Keratinocyte (primary cell): Measurements from ENCODE around the gene USP34. TPM values are rescaled to one million over a fixed set of nuclear protein-coding genes. Genes with fewer than 3 reads are reported as not detected.

Source experiments
- DNase-seq: peaks from one replicate; pipeline ENCODE4 v3.0.0-alpha.2; 2011; ENCODE audit warnings: low read depth, missing footprints, low spot score
- FAIRE-seq: peaks from 2 replicates; lab custom pipeline; 2011; peaks lifted over from hg19 to GRCh38; lab: Jason Lieb, UNC
- H2AFZ ChIP-seq: 2 replicates; pipeline ENCODE4 v1.6.0; 2012; ENCODE audit warnings: low read length, control low read depth, inconsistent platforms; ENCODE audit not compliant: control insufficient read depth
- H3K27ac ChIP-seq: 2 replicates; pipeline ENCODE4 v1.5.1; 2011; ENCODE audit warnings: low read length; ENCODE audit not compliant: control insufficient read depth, insufficient read depth
- H3K27me3 ChIP-seq: 3 replicates; pipeline ENCODE4 v1.6.0; 2011; ENCODE audit warnings: low read length; ENCODE audit not compliant: control insufficient read depth, insufficient read depth; ENCODE audit errors: extremely low read depth
- H3K36me3 ChIP-seq, 2 experiments: 2 replicates in 1 of 2; 3 replicates in 1 of 2; pipeline ENCODE4 v1.5.1; 2011; ENCODE audit warnings: low read length in 2 of 2, mild to moderate bottlenecking in 1 of 2; ENCODE audit not compliant: control insufficient read depth in 2 of 2, insufficient read depth in 2 of 2; ENCODE audit errors: extremely low read depth in 1 of 2
- H3K4me1 ChIP-seq: 3 replicates; pipeline ENCODE4 v1.5.1; 2011; ENCODE audit warnings: low read length; ENCODE audit not compliant: control insufficient read depth, insufficient read depth; ENCODE audit errors: extremely low read depth
- H3K4me2 ChIP-seq: 3 replicates; pipeline ENCODE4 v1.6.0; 2011; ENCODE audit warnings: low read depth, low read length; ENCODE audit not compliant: control insufficient read depth, insufficient read depth; ENCODE audit errors: extremely low read depth
- H3K4me3 ChIP-seq, 3 experiments: fragments of 200-600 bp in 1 of 3; sonication (generic) in 1 of 3; 2 replicates in 2 of 3; 3 replicates in 1 of 3; pipeline ENCODE4 v1.5.1; 2011 to 2016; ENCODE audit warnings: low read length in 3 of 3, mild to moderate bottlenecking in 3 of 3, control low read depth in 2 of 3, inconsistent platforms in 1 of 3, low read depth in 1 of 3, mixed read lengths in 1 of 3, mixed run types in 1 of 3, moderate library complexity in 1 of 3; ENCODE audit not compliant: control insufficient read depth in 2 of 3, insufficient read depth in 2 of 3; ENCODE audit errors: extremely low read depth in 1 of 3
- H3K79me2 ChIP-seq: 2 replicates; pipeline ENCODE4 v1.6.0; 2012; ENCODE audit warnings: low read length; ENCODE audit not compliant: control insufficient read depth, insufficient read depth
- H3K9ac ChIP-seq: 3 replicates; pipeline ENCODE4 v1.6.0; 2011; ENCODE audit warnings: low read length; ENCODE audit not compliant: control insufficient read depth, insufficient read depth; ENCODE audit errors: extremely low read depth
- H3K9me1 ChIP-seq: 3 replicates; pipeline ENCODE4 v1.6.0; 2011; ENCODE audit warnings: low read length; ENCODE audit not compliant: control insufficient read depth, insufficient read depth; ENCODE audit errors: extremely low read depth
- H3K9me3 ChIP-seq: 2 replicates; pipeline ENCODE4 v1.5.1; 2012; ENCODE audit warnings: low read depth, low read length; ENCODE audit not compliant: control insufficient read depth
- H4K20me1 ChIP-seq: 3 replicates; pipeline ENCODE4 v1.6.0; 2011; ENCODE audit warnings: low read length; ENCODE audit not compliant: control insufficient read depth, insufficient read depth; ENCODE audit errors: extremely low read depth
- CTCF ChIP-seq, 3 experiments: IDR thresholded peaks in 1 of 3; conservative IDR thresholded peaks in 1 of 3; optimal IDR thresholded peaks in 1 of 3; 2 replicates in 2 of 3; 3 replicates in 1 of 3; pipeline versions ENCODE3 to v1.5.1; 2011; ENCODE audit warnings: low read length in 3 of 3, mild to moderate bottlenecking in 3 of 3, moderate library complexity in 2 of 3, control low read depth in 1 of 3, inconsistent platforms in 1 of 3; ENCODE audit not compliant: insufficient read depth in 2 of 3; ENCODE audit errors: extremely low read depth in 1 of 3
- EZH2 ChIP-seq: IDR thresholded peaks from one replicate; pipeline ENCODE4 v1.6.1; 2012; ENCODE audit warnings: inconsistent platforms, mild to moderate bottlenecking, low read length, moderate library complexity
- dilution Hi-C: fragments of 300-500 bp; cut with MboI; formaldehyde crosslinking; loops from one replicate; pipeline ENCODE4 v1.7.0; 2020; ENCODE audit warnings: low sequenced_read_pairs; ENCODE audit not compliant: extremely low pct_ligation_motif_present
- polyA plus RNA-seq, 5 experiments: library from polyadenylated mRNA; depleted of rRNA in 3 of 5; stranded (reverse) in 3 of 5; stranded (forward) in 1 of 5; unstranded in 1 of 5; fragments of >200 nt; gene quantifications; 1 replicate in 1 of 5; 2 replicates in 3 of 5; 3 replicates in 1 of 5; pipeline versions ENCODE4 v1.2.1 to v1.2.3, GENCODE V29; 2011 to 2012; ENCODE audit warnings: missing spikeins in 2 of 5, low read depth in 1 of 5, low replicate concordance in 1 of 5

The USP34 gene
- polyA plus RNA-seq, 1 donor (not counting 4 experiments of a cell fraction or from before 2014, with no cell fraction given) = 54.7 TPM

DNA sequence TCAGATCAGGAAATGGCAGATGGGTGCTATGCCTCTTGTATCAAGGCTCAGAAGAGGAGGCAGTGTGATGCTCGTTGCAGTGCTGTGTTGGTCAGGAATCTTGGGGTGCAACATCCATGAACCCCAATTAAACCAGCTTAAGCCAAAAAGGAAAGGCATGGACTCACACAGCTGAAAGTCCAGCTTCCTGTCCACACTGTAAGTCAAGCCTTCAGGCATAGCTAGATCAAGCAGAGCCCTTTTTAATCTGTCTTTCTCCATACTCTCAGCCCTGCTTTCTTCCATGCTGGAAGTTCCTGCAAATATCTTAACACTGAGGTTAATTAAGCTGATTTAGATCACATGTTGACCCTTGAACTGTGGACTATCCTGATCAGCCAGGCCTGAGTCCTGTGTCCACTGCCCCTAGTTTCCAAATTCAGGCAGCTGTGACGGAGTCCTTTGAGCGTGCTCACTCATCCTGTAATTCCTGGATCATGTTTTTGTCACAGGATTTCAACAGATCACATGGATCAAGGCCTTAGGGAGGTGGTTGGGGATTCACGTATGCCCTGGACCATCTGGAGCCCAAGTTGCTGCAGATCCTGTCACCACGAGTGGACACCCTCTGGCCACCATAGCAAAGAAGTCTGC, 313.4 kb downstream of the USP34 start:
- H3K9me3 ChIP-seq = no peaks in the 10 kb centered on the region
- H3K4me2 ChIP-seq = no peak overlapping the region
- H4K20me1 ChIP-seq = no peaks in the 10 kb centered on the region
- DNase-seq (no peak), FAIRE-seq (no peak)
- no peak for TF ChIP-seq EZH2
- no peak for TF ChIP-seq CTCF (optimal IDR thresholded peaks at IDR 0.05 in 1 of 3, IDR thresholded peaks at IDR 0.05 in 1 of 3, conservative IDR thresholded peaks at IDR 0.05 in 1 of 3; ENCODE audit: extremely low read depth in 1 of 3, insufficient read depth in 2 of 3, low read length in 3 of 3)
- no peak overlapping the region for H3K9ac ChIP-seq
- no peaks in the 10 kb centered on the region for H3K79me2 ChIP-seq
- H3K9me1 ChIP-seq = no peaks in the 10 kb centered on the region
- no peak overlapping the region for H3K27ac ChIP-seq
- no peaks in the 10 kb centered on the region for H3K4me1 ChIP-seq
- peaks cover 5 to 11% of the 10 kb centered on the region in 2 experiments for H3K36me3 ChIP-seq
- H2AFZ ChIP-seq = no peak overlapping the region
- no peak overlapping the region for H3K4me3 ChIP-seq
- dilution Hi-C loops = no loop called here
- H3K27me3 ChIP-seq = no peaks in the 10 kb centered on the region

GRCh38 chr2:61151436-61151835, 319.5 kb downstream of the USP34 start:
- no peak overlapping the region for H2AFZ ChIP-seq
- TF ChIP-seq CTCF (optimal IDR thresholded peaks at IDR 0.05 in 1 of 3, IDR thresholded peaks at IDR 0.05 in 1 of 3, conservative IDR thresholded peaks at IDR 0.05 in 1 of 3; ENCODE audit: extremely low read depth in 1 of 3, insufficient read depth in 2 of 3, low read length in 3 of 3) (no peak), EZH2 (no peak)
- H3K9me3 ChIP-seq = no peaks in the 10 kb centered on the region
- no peak overlapping the region for H3K9ac ChIP-seq
- no peak for DNase-seq
- no peaks in the 10 kb centered on the region for H3K27me3 ChIP-seq
- H3K27ac ChIP-seq = no peak overlapping the region
- H3K79me2 ChIP-seq = no peaks in the 10 kb centered on the region
- dilution Hi-C loops = no loop called here
- no peaks in the 10 kb centered on the region for H3K4me1 ChIP-seq
- H3K9me1 ChIP-seq = no peaks in the 10 kb centered on the region
- no peaks in the 10 kb centered on the region for H4K20me1 ChIP-seq
- H3K36me3 ChIP-seq = peaks cover 5 to 7% of the 10 kb centered on the region in 2 experiments
- H3K4me2 ChIP-seq = no peak overlapping the region
- FAIRE-seq = no peak
- no peak overlapping the region for H3K4me3 ChIP-seq
